ENCODE data around the gene COL27A1. TPM values are rescaled to one million over a fixed set of nuclear protein-coding genes. Genes with fewer than 3 reads are reported as not detected.

The COL27A1 gene
- total and polyA plus RNA-seq, 2 donors (not counting 3 experiments of a cell fraction or from before 2014, with no cell fraction given): 14.7 to 49.1 TPM

GRCh38 chr9:114274217-114274616 is 118.9 kb downstream of the COL27A1 start:
- Histone ChIP-seq H3K4me1 (ENCODE audit: control insufficient read depth, extremely low read depth, insufficient read depth, low read length) (peaks cover 2% of the 10 kb centered on the region), H3K9me3 (replicated peaks; ENCODE audit: control insufficient read depth, insufficient read depth, low read length) (no peaks in the 10 kb centered on the region), H4K20me1 (replicated peaks; ENCODE audit: control insufficient read depth, extremely low read depth, insufficient read depth, low read length) (no peaks in the 10 kb centered on the region), H3K79me2 (ENCODE audit: control insufficient read depth, insufficient read depth, low read length) (no peaks in the 10 kb centered on the region), H2AFZ (ENCODE audit: low read depth, low read length) (no peak overlapping the region), H3K36me3 (ENCODE audit: control insufficient read depth in 2 of 2, extremely low read depth in 1 of 2, insufficient read depth in 2 of 2, low read length in 2 of 2) (no peaks in the 10 kb centered on the region), H3K9me1 (replicated peaks; ENCODE audit: control insufficient read depth, extremely low read depth, insufficient read depth, low read length) (no peaks in the 10 kb centered on the region), H3K4me2 (ENCODE audit: insufficient read depth, low read length) (no peak overlapping the region), H3K27ac (ENCODE audit: insufficient read depth, low read depth, low read length) (no peak overlapping the region), H3K27me3 (ENCODE audit: control insufficient read depth in 2 of 2, insufficient read depth in 2 of 2, low read length in 2 of 2) (no peaks in the 10 kb centered on the region), H3K9ac (replicated peaks; ENCODE audit: extremely low read depth, insufficient read depth, low read length) (no peak overlapping the region), H3K4me3 (replicated peaks in 1 of 3; ENCODE audit: insufficient read depth in 1 of 3, low read depth in 1 of 3, low read length in 3 of 3) (no peak overlapping the region)
- dilution Hi-C loops (cut with MboI; ENCODE audit: extremely low pct_ligation_motif_present, low sequenced_read_pairs): no loop called here
- no peak for FAIRE-seq
- CTCF ChIA-PET: interaction anchor here (1.6 to 8.9 kb wide), 4 partner anchors 17 to 192 kb away, joined by 5 to 83 read pairs (median 24); no protein-coding TSS in a partner anchor
- BruUV-seq (replicated peaks): no TSS peak
- TF ChIP-seq FOS (IDR thresholded peaks at IDR 0.05; ENCODE audit: borderline replicate concordance, insufficient read depth, low read length) (no peak), GATA2 (IDR thresholded peaks at IDR 0.05; ENCODE audit: insufficient read depth, insufficient read length, low read depth, low read length) (no peak), JUN (IDR thresholded peaks at IDR 0.05; ENCODE audit: borderline replicate concordance, insufficient read depth, insufficient read length, low read depth) (no peak), EZH2 (IDR thresholded peaks at IDR 0.05; ENCODE audit: borderline replicate concordance, low read depth, low read length, severe bottlenecking) (no peak), CTCF (IDR thresholded peaks at IDR 0.05; ENCODE audit: extremely low read depth in 1 of 2, insufficient read depth in 1 of 2, low read depth in 1 of 2, low read length in 2 of 2) (no peak), MYC (IDR thresholded peaks at IDR 0.05; ENCODE audit: low read depth, low read length) (no peak)
- no peak for DNase-seq (ENCODE audit: low read depth, low spot score)
- intact Hi-C loops (cut with micrococcal nuclease): no loop called here
- POLR2A ChIA-PET: interaction anchor here (0.7 kb wide), 1 partner anchor 140 kb away, joined by 7 read pairs; no protein-coding TSS in a partner anchor

Measured in endothelial cell of umbilical vein (primary cell).